ENCODE measurements around the gene MTRF1.
"Not testable (repeated sequence)": the region's sequence is repeated elsewhere in the genome, so short reads cannot be mapped to it uniquely, and the experiment has no call there.

- not testable (repeated sequence) for TF ChIP-seq POLR2AphosphoS5 (IDR thresholded peaks at IDR 0.05; ENCODE audit: low read depth, low read length); TAF1 (IDR thresholded peaks at IDR 0.05; ENCODE audit: borderline replicate concordance, low read depth, low read length); POLR2A (IDR thresholded peaks at IDR 0.05; ENCODE audit: low read depth, low read length)
These were observed 87.8 kb downstream of the MTRF1 start for GRCh38 chr13:41175576-41175975.

Data from GM12892 (cell line).